ENCODE data around the gene XRCC4.

The XRCC4 gene

GRCh38 chr5:83277953-83278352 lies 200.6 kb downstream of the XRCC4 start:
- DNase-seq (ENCODE audit: low spot score): no peak

GRCh38 chr5:83281176-83281575 lies 203.8 kb downstream of the XRCC4 start:
- no peak for DNase-seq (ENCODE audit: low spot score)

GRCh38 chr5:83281658-83282057 lies 204.3 kb downstream of the XRCC4 start:
- DNase-seq (ENCODE audit: low spot score): no peak

GRCh38 chr5:83283761-83284160 lies 206.4 kb downstream of the XRCC4 start:
- no peak for DNase-seq (ENCODE audit: low spot score)

- no peak for DNase-seq (ENCODE audit: low spot score)
Measured at GRCh38 chr5:83285661-83286398, 208.5 kb downstream of the XRCC4 start.

GRCh38 chr5:83294246-83294645 lies 216.9 kb downstream of the XRCC4 start:
- DNase-seq (ENCODE audit: low spot score): no peak

- no peak for DNase-seq (ENCODE audit: low spot score)
Measured at GRCh38 chr5:83299353-83299752, 222.0 kb downstream of the XRCC4 start.

GRCh38 chr5:83306572-83307241 lies 229.4 kb downstream of the XRCC4 start:
- no peak for DNase-seq (ENCODE audit: low spot score)

GRCh38 chr5:83312663-83313062 lies 235.3 kb downstream of the XRCC4 start:
- DNase-seq (ENCODE audit: low spot score): no peak

- no peak for DNase-seq (ENCODE audit: low spot score)
Measured at GRCh38 chr5:83313436-83313835, 236.1 kb downstream of the XRCC4 start.

GRCh38 chr5:83321483-83322055 lies 244.2 kb downstream of the XRCC4 start:
- no peak for DNase-seq (ENCODE audit: low spot score)

GRCh38 chr5:83322273-83322924 lies 245.1 kb downstream of the XRCC4 start:
- DNase-seq (ENCODE audit: low spot score): no peak

GRCh38 chr5:83323557-83324180 lies 246.3 kb downstream of the XRCC4 start:
- DNase-seq (ENCODE audit: low spot score): no peak

- DNase-seq (ENCODE audit: low spot score): no peak
Measured at GRCh38 chr5:83331842-83332241, 254.5 kb downstream of the XRCC4 start.

- no peak for DNase-seq (ENCODE audit: low spot score)
Measured at GRCh38 chr5:83337453-83338035, 260.2 kb downstream of the XRCC4 start.

- no peak for DNase-seq (ENCODE audit: low spot score)
Measured at GRCh38 chr5:83340511-83340918, 263.2 kb downstream of the XRCC4 start.

- no peak for DNase-seq (ENCODE audit: low spot score)
Measured at GRCh38 chr5:83341815-83342334, 264.5 kb downstream of the XRCC4 start.

GRCh38 chr5:83342465-83342864 lies 265.1 kb downstream of the XRCC4 start:
- DNase-seq (ENCODE audit: low spot score): no peak

- DNase-seq (ENCODE audit: low spot score): no peak
Measured at GRCh38 chr5:83343299-83343698, 266.0 kb downstream of the XRCC4 start.

- no peak for DNase-seq (ENCODE audit: low spot score)
Measured at GRCh38 chr5:83345423-83345822, 268.1 kb downstream of the XRCC4 start.

GRCh38 chr5:83348281-83348780 lies 271.0 kb downstream of the XRCC4 start:
- no peak for DNase-seq (ENCODE audit: low spot score)

- DNase-seq (ENCODE audit: low spot score): no peak
Measured at GRCh38 chr5:83353231-83353630, 275.9 kb downstream of the XRCC4 start.
